Loucy (cell line): ENCODE data around the gene RNASE12.
"Not testable (repeated sequence)": the region's sequence is repeated elsewhere in the genome, so short reads cannot be mapped to it uniquely, and the experiment has no call there.

ENCODE experiments used
- CTCF ChIP-seq: fragments of 200-600 bp; sonication (generic); conservative IDR thresholded peaks from 2 replicates; pipeline ENCODE4 v1.5.1; 2014; ENCODE audit warnings: mild to moderate bottlenecking, antibody characterized with exemption, low read length
- EZH2phosphoT487 ChIP-seq: fragments of 200-600 bp; IDR thresholded peaks from 2 replicates; pipeline ENCODE4 v1.6.1; 2018; ENCODE audit warnings: antibody characterized with exemption, mild to moderate bottlenecking, moderate library complexity, borderline replicate concordance

DNA sequence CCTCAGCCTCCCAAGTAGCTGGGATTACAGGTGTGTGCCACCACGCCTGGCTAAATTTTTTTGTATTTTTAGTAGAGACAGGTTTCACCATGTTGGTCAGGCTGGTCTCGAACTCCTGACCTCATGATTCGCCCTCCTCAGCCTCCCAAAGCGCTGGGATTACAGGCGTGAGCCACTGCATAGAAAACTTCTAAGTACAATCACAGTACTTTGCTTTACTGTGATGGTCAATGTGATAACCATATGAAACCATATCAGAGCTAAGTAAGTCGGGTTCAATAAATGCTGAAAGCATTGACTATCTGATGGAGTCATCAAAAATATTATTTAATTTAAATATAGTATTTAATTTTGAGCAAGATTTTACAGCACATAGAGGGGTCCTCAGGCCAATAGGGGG lies 28.5 kb upstream of the RNASE12 start:
- not testable (repeated sequence) for TF ChIP-seq EZH2phosphoT487, CTCF
